NCI-H510A treated with DMSO at 0.1 percent for 48 hours (cell line): ENCODE results near the gene ACADVL.

Source experiments
- DNase-seq: peaks from one replicate; lab custom pipeline; 2025; lab: John Stamatoyannopoulos, UW

The ACADVL gene

GRCh38 chr17:7217113-7217987 is 2.4 kb upstream of the ACADVL start:
- DNase-seq = peak; percentile 56

- DNase-seq = no peak
Measured at GRCh38 chr17:7218166-7218565, 1.6 kb upstream of the ACADVL start.

GRCh38 chr17:7218758-7219157 is 980 bp upstream of the ACADVL start:
- no peak for DNase-seq

- DNase-seq = no peak
Measured at GRCh38 chr17:7219229-7219811, 418 bp upstream of the ACADVL start.

- peak; percentile 20 for DNase-seq
Measured at GRCh38 chr17:7220593-7221277, 997 bp downstream of the ACADVL start.

- DNase-seq = no peak
Measured at GRCh38 chr17:7221278-7222092, 1.7 kb downstream of the ACADVL start.

GRCh38 chr17:7222093-7222971 is 2.6 kb downstream of the ACADVL start:
- DNase-seq = no peak

GRCh38 chr17:7222972-7223292 is 3.2 kb downstream of the ACADVL start:
- DNase-seq = no peak

GRCh38 chr17:7223375-7223774 is 3.6 kb downstream of the ACADVL start:
- no peak for DNase-seq

GRCh38 chr17:7224110-7224509 is 4.4 kb downstream of the ACADVL start:
- DNase-seq = no peak

- DNase-seq = no peak
Measured at GRCh38 chr17:7224661-7225111, 4.9 kb downstream of the ACADVL start.

- DNase-seq = no peak
Measured at GRCh38 chr17:7225711-7226331, 6.1 kb downstream of the ACADVL start.

GRCh38 chr17:7226721-7227710 is 7.3 kb downstream of the ACADVL start:
- no peak for DNase-seq

GRCh38 chr17:7228920-7229319 is 9.2 kb downstream of the ACADVL start:
- no peak for DNase-seq

- no peak for DNase-seq
Measured at GRCh38 chr17:7229504-7229903, 9.8 kb downstream of the ACADVL start.

GRCh38 chr17:7232114-7232513 is 12.4 kb downstream of the ACADVL start:
- no peak for DNase-seq

GRCh38 chr17:7233701-7234082 is 14.0 kb downstream of the ACADVL start:
- peak; percentile 58 for DNase-seq

GRCh38 chr17:7234083-7234951 is 14.6 kb downstream of the ACADVL start, which contains the start of gene DVL2:
DVL2 (minus strand) TSS chr17:7234517; CDS start chr17:7234262, 255 bp downstream.
- DNase-seq = peak; percentile 92
